Loucy (cell line): ENCODE data around the gene PXMP4.

ENCODE experiments used
- EZH2phosphoT487 ChIP-seq: fragments of 200-600 bp; IDR thresholded peaks from 2 replicates; pipeline ENCODE4 v1.6.1; 2018; ENCODE audit warnings: antibody characterized with exemption, mild to moderate bottlenecking, moderate library complexity, borderline replicate concordance
- TF ChIP-seq, protein P1 (sequence below): fragments of 200-600 bp; sonication (generic); conservative IDR thresholded peaks from 2 replicates; pipeline ENCODE4 v1.5.1; 2014; ENCODE audit warnings: mild to moderate bottlenecking, antibody characterized with exemption, low read length

GRCh38 chr20:33658510-33658909 lies 61.6 kb downstream of the PXMP4 start:
- TF ChIP-seq, protein P1, sequence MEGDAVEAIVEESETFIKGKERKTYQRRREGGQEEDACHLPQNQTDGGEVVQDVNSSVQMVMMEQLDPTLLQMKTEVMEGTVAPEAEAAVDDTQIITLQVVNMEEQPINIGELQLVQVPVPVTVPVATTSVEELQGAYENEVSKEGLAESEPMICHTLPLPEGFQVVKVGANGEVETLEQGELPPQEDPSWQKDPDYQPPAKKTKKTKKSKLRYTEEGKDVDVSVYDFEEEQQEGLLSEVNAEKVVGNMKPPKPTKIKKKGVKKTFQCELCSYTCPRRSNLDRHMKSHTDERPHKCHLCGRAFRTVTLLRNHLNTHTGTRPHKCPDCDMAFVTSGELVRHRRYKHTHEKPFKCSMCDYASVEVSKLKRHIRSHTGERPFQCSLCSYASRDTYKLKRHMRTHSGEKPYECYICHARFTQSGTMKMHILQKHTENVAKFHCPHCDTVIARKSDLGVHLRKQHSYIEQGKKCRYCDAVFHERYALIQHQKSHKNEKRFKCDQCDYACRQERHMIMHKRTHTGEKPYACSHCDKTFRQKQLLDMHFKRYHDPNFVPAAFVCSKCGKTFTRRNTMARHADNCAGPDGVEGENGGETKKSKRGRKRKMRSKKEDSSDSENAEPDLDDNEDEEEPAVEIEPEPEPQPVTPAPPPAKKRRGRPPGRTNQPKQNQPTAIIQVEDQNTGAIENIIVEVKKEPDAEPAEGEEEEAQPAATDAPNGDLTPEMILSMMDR = no peak
- no peak for TF ChIP-seq EZH2phosphoT487
